Dermis microvascular lymphatic vessel endothelial cell (primary cell): ENCODE data around the gene NCOR2. TPM values are rescaled to one million over a fixed set of nuclear protein-coding genes. Genes with fewer than 3 reads are reported as not detected.
"Not testable (repeated sequence)": the region's sequence is repeated elsewhere in the genome, so short reads cannot be mapped to it uniquely, and the experiment has no call there.

ENCODE experiments used
- DNase-seq, 2 donors: peaks; one replicate each; pipeline versions ENCODE4 v3.0.0 to v3.0.0-alpha.2; 2010; ENCODE audit warnings: low read depth in 2 of 2
- total RNA-seq: library from RNA; depleted of rRNA; stranded (reverse); fragments of >200 nt; gene quantifications from 2 replicates; pipeline ENCODE4 v1.2.1, GENCODE V29; 2014

NCOR2 gene
- total RNA-seq, 1 donor from 2014 or later, result 10.0 TPM

GRCh38 chr12:124601706-124602105 is 34.3 kb upstream of the NCOR2 start:
- DNase-seq, result no peak

- DNase-seq, result no peak
Observed at GRCh38 chr12:124599074-124599999, 31.9 kb upstream of the NCOR2 start.

- DNase-seq, result no peak
Observed at GRCh38 chr12:124597041-124597440, 29.6 kb upstream of the NCOR2 start.

GRCh38 chr12:124595444-124595843 is 28.0 kb upstream of the NCOR2 start:
- DNase-seq, result no peak

GRCh38 chr12:124594851-124595250 is 27.4 kb upstream of the NCOR2 start:
- DNase-seq, result no peak

- no peak for DNase-seq
Observed at GRCh38 chr12:124593851-124594401, 26.5 kb upstream of the NCOR2 start.

GRCh38 chr12:124593176-124593575 is 25.8 kb upstream of the NCOR2 start:
- DNase-seq, result no peak

GRCh38 chr12:124592481-124593160 is 25.2 kb upstream of the NCOR2 start:
- DNase-seq, result no peak

- peak; percentile 60 to 85 for DNase-seq
Observed at GRCh38 chr12:124592050-124592449, 24.6 kb upstream of the NCOR2 start.

- DNase-seq, result no peak
Observed at GRCh38 chr12:124590447-124590846, 23.0 kb upstream of the NCOR2 start.

- DNase-seq, result peak in 1 of 2 donors; percentile 87
Observed at GRCh38 chr12:124588751-124589267, 21.4 kb upstream of the NCOR2 start.

GRCh38 chr12:124588018-124588634 is 20.7 kb upstream of the NCOR2 start:
- DNase-seq, result no peak

- DNase-seq, result no peak
Observed at GRCh38 chr12:124586756-124587155, 19.3 kb upstream of the NCOR2 start.

GRCh38 chr12:124584494-124584893 is 17.1 kb upstream of the NCOR2 start:
- not testable (repeated sequence) for DNase-seq

- no peak for DNase-seq
Observed at GRCh38 chr12:124583854-124584253, 16.4 kb upstream of the NCOR2 start.

GRCh38 chr12:124582108-124582424 is 14.7 kb upstream of the NCOR2 start:
- DNase-seq, result no peak

- peak in 1 of 2 donors; percentile 80 for DNase-seq
Observed at GRCh38 chr12:124581307-124582107, 14.1 kb upstream of the NCOR2 start.

GRCh38 chr12:124579921-124580517 is 12.6 kb upstream of the NCOR2 start:
- DNase-seq, result peak in 1 of 2 donors; percentile 18

GRCh38 chr12:124578854-124579253 is 11.4 kb upstream of the NCOR2 start:
- DNase-seq, result no peak

- no peak for DNase-seq
Observed at GRCh38 chr12:124578445-124578844, 11.0 kb upstream of the NCOR2 start.

- no peak for DNase-seq
Observed at GRCh38 chr12:124577986-124578385, 10.6 kb upstream of the NCOR2 start.
